Fibroblast of lung (primary cell): ENCODE results near the gene TMEM63C. TPM values are rescaled to one million over a fixed set of nuclear protein-coding genes. Genes with fewer than 3 reads are reported as not detected.

Experiments
- DNase-seq, 2 donors: peaks; one replicate each; pipeline versions ENCODE4 v3.0.0 to v3.0.0-alpha.2; 2010; ENCODE audit warnings: low read depth in 2 of 2
- H2AFZ ChIP-seq: 2 replicates; pipeline ENCODE4 v1.5.1; 2012; ENCODE audit warnings: low read length, control low read depth, inconsistent platforms
- H3K27ac ChIP-seq: 2 replicates; pipeline ENCODE4 v1.5.1; 2011; ENCODE audit warnings: low read length, control low read depth; ENCODE audit not compliant: insufficient read depth
- H3K27me3 ChIP-seq: 2 replicates; pipeline ENCODE4 v1.5.1; 2011; ENCODE audit warnings: mild to moderate bottlenecking, low read length; ENCODE audit not compliant: control insufficient read depth, insufficient read depth
- H3K36me3 ChIP-seq: 2 replicates; pipeline ENCODE4 v1.5.1; 2011; ENCODE audit warnings: low read length; ENCODE audit not compliant: control insufficient read depth, insufficient read depth
- H3K4me1 ChIP-seq: 2 replicates; pipeline ENCODE4 v1.5.1; 2011; ENCODE audit warnings: low read length; ENCODE audit not compliant: control insufficient read depth, insufficient read depth; ENCODE audit errors: extremely low read depth
- H3K4me2 ChIP-seq: 2 replicates; pipeline ENCODE4 v1.5.1; 2011; ENCODE audit warnings: low read length, control low read depth; ENCODE audit not compliant: insufficient read depth; ENCODE audit errors: extremely low read depth
- H3K4me3 ChIP-seq, 4 experiments: fragments of 200-600 bp in 1 of 4; sonication (generic) in 1 of 4; replicated peaks in 1 of 4; 2 replicates each; pipeline ENCODE4 v1.5.1; 2011 to 2016; ENCODE audit warnings: low read length in 4 of 4, low read depth in 3 of 4, mild to moderate bottlenecking in 3 of 4, control low read depth in 2 of 4, inconsistent platforms in 1 of 4, mixed read lengths in 1 of 4; ENCODE audit not compliant: insufficient read depth in 1 of 4; ENCODE audit errors: control extremely low read depth in 1 of 4
- H3K79me2 ChIP-seq: 2 replicates; pipeline ENCODE4 v1.5.1; 2012; ENCODE audit warnings: mild to moderate bottlenecking, low read length, inconsistent platforms; ENCODE audit not compliant: control insufficient read depth, insufficient read depth
- H3K9ac ChIP-seq: 2 replicates; pipeline ENCODE4 v1.5.1; 2011; ENCODE audit warnings: mild to moderate bottlenecking, low read length, control low read depth; ENCODE audit not compliant: insufficient read depth
- H3K9me3 ChIP-seq: 2 replicates; pipeline ENCODE4 v1.5.1; 2012; ENCODE audit warnings: low read depth, low read length; ENCODE audit not compliant: control insufficient read depth, insufficient read depth
- H4K20me1 ChIP-seq: 2 replicates; pipeline ENCODE4 v1.5.1; 2011; ENCODE audit warnings: low read length; ENCODE audit not compliant: control insufficient read depth, insufficient read depth; ENCODE audit errors: extremely low read depth
- CTCF ChIP-seq, 2 donors: IDR thresholded peaks in 1 of 2; conservative IDR thresholded peaks in 1 of 2; 1 replicate in 1 of 2; 2 replicates in 1 of 2; pipeline ENCODE4 v1.5.1; 2011 to 2012; ENCODE audit warnings: low read length in 2 of 2, control low read depth in 1 of 2, inconsistent platforms in 1 of 2, low read depth in 1 of 2, mild to moderate bottlenecking in 1 of 2
- EZH2 ChIP-seq: IDR thresholded peaks from 2 replicates; pipeline ENCODE4 v1.5.1; 2012; ENCODE audit warnings: low read length, control low read depth, mild to moderate bottlenecking; ENCODE audit errors: missing control alignments
- polyA plus RNA-seq, 2 donors: library from polyadenylated mRNA; depleted of rRNA in 1 of 2; stranded (reverse) in 1 of 2; unstranded in 1 of 2; fragments of >200 nt; gene quantifications; 2 replicates each; pipeline ENCODE4 v1.2.1, GENCODE V29; 2011 to 2012; ENCODE audit warnings: missing spikeins in 1 of 2
- total RNA-seq: library from RNA; depleted of rRNA; stranded (reverse); fragments of >200 nt; gene quantifications from 2 replicates; pipeline ENCODE4 v1.2.1, GENCODE V29; 2014

Gene TMEM63C
- total and polyA plus RNA-seq, 2 donors (not counting 1 experiment from before 2014, with no cell fraction given) = 0.66 TPM; not detected in 1

DNA sequence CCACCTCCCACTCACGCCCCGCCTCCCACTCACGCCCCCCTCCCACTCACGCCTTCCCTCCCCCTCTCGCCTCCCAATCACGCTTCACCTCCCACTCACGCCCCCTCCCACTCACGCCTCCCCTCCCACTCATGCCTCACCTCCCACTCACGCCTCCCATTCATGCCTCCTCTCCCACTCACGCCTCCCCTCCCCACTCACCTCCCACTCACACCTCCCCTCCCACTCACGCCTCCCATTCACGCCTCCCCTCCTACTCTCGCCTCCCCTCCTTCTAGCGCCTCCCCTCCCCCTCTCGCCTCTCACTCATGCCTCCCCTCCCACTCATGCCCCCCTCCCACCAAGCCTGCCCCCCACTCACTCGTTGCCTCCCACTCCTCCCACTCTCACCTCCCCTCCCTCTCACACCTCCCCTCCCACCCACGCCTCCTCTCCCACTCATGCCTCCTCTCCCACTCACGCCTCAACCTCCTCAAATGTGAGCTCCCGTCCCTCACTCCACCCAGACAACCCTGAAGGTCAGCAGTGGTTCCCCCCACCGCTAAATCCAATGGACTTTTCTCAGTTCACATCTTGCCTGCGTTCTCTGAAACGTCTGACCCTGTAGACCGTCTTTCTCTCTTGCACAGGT lies 39.8 kb downstream of the TMEM63C start:
- H2AFZ ChIP-seq = no peak overlapping the region
- H3K4me2 ChIP-seq = no peak overlapping the region
- H3K4me1 ChIP-seq = no peaks in the 10 kb centered on the region
- H3K9ac ChIP-seq = no peak overlapping the region
- no peak overlapping the region for H3K4me3 ChIP-seq
- H3K27me3 ChIP-seq = no peaks in the 10 kb centered on the region
- DNase-seq = no peak
- no peaks in the 10 kb centered on the region for H3K79me2 ChIP-seq
- H4K20me1 ChIP-seq = no peaks in the 10 kb centered on the region
- no peak overlapping the region for H3K27ac ChIP-seq
- H3K9me3 ChIP-seq = no peaks in the 10 kb centered on the region
- H3K36me3 ChIP-seq = no peaks in the 10 kb centered on the region
- no peak for TF ChIP-seq CTCF (conservative IDR thresholded peaks at IDR 0.05 in 1 of 2, IDR thresholded peaks at IDR 0.05 in 1 of 2; ENCODE audit: low read depth in 1 of 2, low read length in 2 of 2)
- TF ChIP-seq EZH2 = no peak

- no peaks in the 10 kb centered on the region for H3K9me3 ChIP-seq
- no peaks in the 10 kb centered on the region for H3K36me3 ChIP-seq
- H3K4me2 ChIP-seq = no peak overlapping the region
- no peak overlapping the region for H3K4me3 ChIP-seq
- no peak overlapping the region for H3K27ac ChIP-seq
- no peaks in the 10 kb centered on the region for H3K4me1 ChIP-seq
- no peak overlapping the region for H2AFZ ChIP-seq
- H3K9ac ChIP-seq = no peak overlapping the region
- no peak for TF ChIP-seq CTCF (conservative IDR thresholded peaks at IDR 0.05 in 1 of 2, IDR thresholded peaks at IDR 0.05 in 1 of 2; ENCODE audit: low read depth in 1 of 2, low read length in 2 of 2)
- no peaks in the 10 kb centered on the region for H3K79me2 ChIP-seq
- DNase-seq = no peak
- H4K20me1 ChIP-seq = no peaks in the 10 kb centered on the region
- H3K27me3 ChIP-seq = no peaks in the 10 kb centered on the region
Observed at GRCh38 chr14:77222546-77223225, 41.1 kb downstream of the TMEM63C start.

GRCh38 chr14:77224212-77224611 lies 42.6 kb downstream of the TMEM63C start:
- no peak overlapping the region for H3K4me2 ChIP-seq
- no peaks in the 10 kb centered on the region for H4K20me1 ChIP-seq
- H3K79me2 ChIP-seq = no peaks in the 10 kb centered on the region
- H3K9me3 ChIP-seq = no peaks in the 10 kb centered on the region
- no peaks in the 10 kb centered on the region for H3K4me1 ChIP-seq
- H3K4me3 ChIP-seq = no peak overlapping the region
- TF ChIP-seq CTCF (conservative IDR thresholded peaks at IDR 0.05 in 1 of 2, IDR thresholded peaks at IDR 0.05 in 1 of 2; ENCODE audit: low read depth in 1 of 2, low read length in 2 of 2) (no peak), EZH2 (no peak)
- no peak overlapping the region for H3K9ac ChIP-seq
- no peak for DNase-seq
- H3K27me3 ChIP-seq = no peaks in the 10 kb centered on the region
- no peaks in the 10 kb centered on the region for H3K36me3 ChIP-seq
- no peak overlapping the region for H2AFZ ChIP-seq
- no peak overlapping the region for H3K27ac ChIP-seq
